Measurements from ENCODE around the gene DERA.
"Not testable (repeated sequence)": the region's sequence is repeated elsewhere in the genome, so short reads cannot be mapped to it uniquely, and the experiment has no call there.

DERA gene

DNA sequence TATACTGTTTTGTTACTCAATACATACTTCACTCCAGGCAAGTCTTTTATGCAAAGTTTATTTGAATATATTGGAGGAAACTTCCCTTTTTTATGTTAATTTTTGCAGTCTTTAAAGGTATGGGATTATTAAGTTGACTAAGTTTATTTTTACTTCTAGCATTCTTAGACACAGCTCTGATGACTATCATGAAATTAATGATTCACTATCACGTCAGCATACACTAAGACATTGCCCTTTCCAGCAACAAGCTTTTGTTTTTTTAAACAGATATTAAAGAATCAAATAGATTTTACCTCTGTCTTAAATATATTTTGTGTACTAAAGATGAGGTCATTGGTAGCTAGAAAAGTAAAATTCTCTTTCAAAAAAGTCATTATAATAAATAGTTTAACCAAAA is 52.1 kb downstream of the DERA start:
- no peak for DNase-seq (ENCODE audit: low read depth in 2 of 3, low spot score in 1 of 3)

DNA sequence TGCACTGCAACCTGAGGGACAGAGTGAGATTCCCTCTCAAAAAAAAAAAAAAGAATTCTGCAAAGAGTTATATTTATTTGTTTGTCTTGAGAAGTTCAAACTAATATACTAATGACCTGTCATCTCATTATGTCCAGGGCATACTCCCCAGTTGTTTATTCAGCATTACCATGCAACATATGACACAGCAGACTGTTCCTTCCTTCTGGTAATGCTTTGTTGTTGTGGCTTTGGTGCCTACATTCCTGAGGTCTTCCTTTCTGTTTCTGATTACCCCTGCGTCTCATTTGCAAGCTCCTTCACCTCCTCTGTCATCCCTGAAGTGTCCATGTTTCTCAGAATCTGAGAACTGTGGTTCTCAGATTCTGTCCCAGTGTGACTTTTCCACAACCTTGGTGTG is 55.3 kb downstream of the DERA start:
- no peak for DNase-seq (ENCODE audit: low read depth in 2 of 3, low spot score in 1 of 3)

DNA sequence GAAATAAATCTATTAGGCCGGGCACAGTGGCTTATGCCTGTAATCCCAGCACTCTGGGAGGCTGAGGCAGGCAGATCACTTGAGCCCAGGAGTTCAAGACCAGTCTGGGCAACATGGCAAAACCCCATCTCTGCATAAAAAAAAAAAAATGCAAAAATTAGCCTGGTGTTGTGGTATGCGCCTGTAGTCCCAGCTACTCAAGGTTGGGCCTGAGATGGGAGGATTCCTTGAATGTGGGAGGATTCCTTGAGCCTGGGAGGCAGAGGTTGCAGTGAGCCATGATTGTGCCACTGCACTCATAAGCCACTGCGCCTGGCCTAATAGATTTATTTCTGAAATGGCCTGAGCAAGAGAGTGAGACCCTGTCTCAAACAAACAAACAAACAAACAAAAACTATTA is 55.9 kb downstream of the DERA start:
- not testable (repeated sequence) for DNase-seq (ENCODE audit: low read depth in 2 of 3, low spot score in 1 of 3)

DNA sequence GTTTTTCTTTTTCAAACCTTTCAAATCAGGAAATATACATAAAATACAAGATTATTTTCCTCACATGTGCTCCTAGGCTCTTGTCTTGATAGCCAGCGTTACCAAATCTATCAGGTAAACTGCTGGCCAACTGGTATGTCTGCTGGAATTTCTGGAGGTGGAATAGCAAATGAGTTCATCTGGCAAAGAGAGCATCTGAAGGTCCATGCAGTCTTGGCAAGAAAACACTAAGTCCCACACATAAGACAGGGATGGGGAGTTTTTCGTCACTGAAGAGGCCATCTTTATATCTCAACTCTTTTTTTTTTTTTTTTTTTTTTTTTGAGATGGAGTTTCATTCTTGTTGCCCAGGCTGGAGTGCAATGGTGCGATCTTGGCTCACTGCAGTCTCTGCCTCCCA is 60.1 kb downstream of the DERA start:
- DNase-seq (ENCODE audit: low read depth in 2 of 3, low spot score in 1 of 3): no peak

DNA sequence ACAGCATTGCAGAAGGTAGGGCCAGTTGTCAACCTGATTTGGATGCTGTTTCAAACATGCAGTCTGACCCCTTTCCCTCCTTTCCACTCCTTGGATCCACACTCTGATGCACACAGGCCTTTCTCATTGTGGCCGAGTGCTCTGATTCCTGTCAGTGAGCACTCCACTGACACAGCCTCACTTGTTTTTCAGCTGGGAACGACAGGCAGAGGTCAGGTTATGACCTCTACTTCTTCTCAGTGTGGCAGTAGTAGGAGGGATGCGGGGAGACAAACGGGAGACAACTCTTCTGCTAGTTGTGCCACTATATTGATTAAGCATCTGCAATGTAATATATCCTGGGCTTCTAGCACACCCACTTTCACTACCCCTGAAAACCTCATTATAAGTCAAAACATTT is 61.8 kb downstream of the DERA start:
- no peak for DNase-seq (ENCODE audit: low read depth in 2 of 3, low spot score in 1 of 3)

DNA sequence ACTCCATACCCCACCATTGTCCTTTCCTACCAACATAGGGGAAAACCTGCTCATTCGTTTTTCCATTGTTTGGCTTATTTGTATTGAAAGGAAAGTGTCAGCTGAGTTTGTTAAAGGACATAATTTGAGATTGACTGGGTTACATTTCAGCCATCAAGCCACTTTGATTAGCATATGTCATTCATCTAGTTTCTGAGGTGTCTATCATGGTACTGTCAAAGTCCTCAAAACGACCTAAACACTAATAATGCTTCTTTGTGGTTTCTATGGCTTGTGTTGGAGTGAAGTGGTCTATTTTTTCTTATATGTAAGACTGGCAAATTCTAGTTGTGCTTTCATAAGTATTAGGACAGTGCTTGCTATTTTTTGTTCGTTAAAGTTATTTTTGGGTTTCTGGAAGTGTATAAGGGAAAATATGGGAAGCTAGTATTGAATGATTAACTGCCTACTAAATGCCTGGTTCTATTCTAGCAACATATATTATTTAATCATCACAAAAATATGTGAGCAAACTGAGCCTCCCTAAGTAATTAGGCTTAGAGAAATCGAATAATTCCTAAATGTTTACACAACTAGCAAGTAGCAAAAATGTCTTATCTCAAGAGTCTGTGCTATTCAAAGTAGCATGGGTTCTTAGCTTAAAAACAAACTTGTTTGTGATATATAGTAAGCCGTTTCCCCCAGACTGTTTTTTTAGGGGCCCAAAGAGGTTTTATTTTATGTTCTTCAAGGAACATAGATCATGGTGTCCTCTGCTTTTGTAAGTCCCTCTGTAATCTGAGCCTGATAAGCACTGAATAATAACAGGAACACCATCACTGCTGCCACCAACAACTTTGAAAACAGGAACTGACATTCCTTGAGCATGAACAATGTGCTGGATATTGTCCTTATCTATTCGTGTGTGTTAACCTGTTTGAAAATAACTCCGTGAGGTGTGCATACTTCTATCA is 67.1 kb downstream of the DERA start:
- DNase-seq (ENCODE audit: low read depth in 2 of 3, low spot score in 1 of 3): no peak

DNA sequence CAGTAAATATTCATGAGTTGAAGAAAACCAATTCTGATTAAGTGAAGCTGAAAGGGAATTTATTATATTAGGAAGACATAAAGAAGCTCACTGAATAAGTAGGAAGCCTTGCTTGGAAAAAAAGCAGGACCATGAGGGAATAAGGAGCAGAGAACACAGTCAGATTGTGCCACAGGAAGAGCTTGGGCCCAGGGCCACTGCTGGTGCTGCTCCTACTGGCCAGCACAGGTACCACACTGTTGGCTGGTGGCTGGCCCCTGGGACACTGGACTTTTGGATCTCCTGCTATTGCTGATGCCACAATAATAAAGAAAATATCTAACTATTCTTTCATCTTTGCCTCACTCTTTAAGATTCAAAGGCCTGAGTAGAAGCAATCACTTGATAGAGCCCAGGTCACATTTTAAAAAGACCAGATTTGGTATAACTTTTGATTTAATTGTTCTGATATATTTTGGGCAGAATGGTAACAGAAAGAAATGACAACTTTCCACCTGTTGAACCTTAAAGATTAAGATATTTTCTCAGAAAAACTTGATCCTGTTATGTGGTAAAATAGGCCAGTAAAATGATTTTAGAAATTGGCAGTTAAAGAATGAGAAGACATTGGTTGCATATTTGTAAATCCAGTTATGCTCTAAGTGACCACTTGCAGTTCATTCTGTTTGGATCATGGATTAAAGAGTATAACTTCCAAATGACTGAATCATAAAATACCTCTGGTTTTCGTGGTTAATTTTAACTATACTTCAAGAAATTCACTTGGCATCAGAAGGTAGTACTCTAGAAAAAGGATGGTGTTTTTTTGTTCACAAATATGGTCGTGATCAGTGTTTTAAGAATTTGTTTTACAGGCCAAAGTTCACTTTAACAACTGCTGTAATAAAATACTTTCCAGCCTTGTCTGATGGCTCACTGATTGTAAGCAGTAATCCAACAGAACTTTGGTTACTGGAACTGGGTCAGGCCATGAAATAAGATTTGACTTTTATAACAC is 68.3 kb downstream of the DERA start:
- peak in 1 of 3 donors; percentile 2 for DNase-seq (ENCODE audit: low read depth in 2 of 3, low spot score in 1 of 3)

DNA sequence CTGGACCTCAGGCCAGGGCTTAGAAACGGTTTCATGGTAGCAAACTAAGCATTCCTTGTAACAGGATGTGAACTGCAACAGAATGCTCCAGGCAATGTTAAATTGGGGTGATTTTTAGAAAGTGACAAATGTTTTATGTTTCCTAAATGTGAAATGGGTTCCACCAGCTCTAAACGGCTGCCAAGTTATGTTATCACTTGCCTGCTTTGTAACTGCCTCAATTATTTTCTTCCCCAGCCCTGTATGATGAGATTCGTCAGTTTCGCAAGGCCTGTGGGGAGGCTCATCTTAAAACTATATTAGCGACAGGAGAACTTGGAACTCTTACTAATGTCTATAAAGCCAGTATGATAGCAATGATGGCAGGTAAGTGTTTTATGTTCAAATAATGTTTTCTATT is 70.9 kb downstream of the DERA start:
- DNase-seq (ENCODE audit: low read depth in 2 of 3, low spot score in 1 of 3): no peak

DNA sequence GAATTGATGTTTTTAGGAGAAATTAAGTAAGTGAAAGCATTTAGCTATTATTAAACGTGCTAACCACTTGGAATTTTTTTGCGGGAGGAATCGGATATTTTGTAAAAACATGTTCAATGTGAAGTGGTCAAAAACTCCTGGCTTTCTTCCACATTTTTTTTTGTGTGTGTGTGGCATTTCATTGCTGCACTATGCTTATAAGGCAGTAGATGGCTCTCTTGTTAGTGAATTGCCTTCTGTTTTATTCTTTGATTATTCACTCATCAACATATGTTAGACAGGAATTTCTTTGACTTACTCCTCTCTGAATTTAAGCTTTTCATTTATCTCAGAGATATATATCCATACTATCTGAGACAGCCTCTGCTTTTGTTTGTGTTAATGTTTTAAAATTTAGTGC is 71.3 kb downstream of the DERA start:
- DNase-seq (ENCODE audit: low read depth in 2 of 3, low spot score in 1 of 3): no peak

DNA sequence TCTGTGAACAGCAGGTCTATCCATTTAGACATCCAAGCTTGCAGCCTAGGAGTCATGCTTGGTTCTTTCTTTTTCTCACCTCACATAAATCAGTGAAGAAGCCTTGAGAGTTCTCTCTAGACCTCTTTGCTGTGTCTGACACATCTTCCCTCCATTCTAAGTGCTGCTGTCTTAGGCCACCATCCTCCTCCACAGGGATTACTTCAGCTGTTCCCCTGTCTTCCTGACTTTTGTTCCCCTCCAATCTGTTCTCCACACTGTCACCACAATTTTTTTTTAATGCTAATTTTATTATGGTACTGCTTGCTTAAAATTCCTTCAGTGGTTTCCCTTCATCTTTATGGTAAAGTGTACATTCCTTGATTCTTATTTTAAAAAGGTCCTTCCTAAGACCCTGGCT is 71.8 kb downstream of the DERA start:
- no peak for DNase-seq (ENCODE audit: low read depth in 2 of 3, low spot score in 1 of 3)

DNA sequence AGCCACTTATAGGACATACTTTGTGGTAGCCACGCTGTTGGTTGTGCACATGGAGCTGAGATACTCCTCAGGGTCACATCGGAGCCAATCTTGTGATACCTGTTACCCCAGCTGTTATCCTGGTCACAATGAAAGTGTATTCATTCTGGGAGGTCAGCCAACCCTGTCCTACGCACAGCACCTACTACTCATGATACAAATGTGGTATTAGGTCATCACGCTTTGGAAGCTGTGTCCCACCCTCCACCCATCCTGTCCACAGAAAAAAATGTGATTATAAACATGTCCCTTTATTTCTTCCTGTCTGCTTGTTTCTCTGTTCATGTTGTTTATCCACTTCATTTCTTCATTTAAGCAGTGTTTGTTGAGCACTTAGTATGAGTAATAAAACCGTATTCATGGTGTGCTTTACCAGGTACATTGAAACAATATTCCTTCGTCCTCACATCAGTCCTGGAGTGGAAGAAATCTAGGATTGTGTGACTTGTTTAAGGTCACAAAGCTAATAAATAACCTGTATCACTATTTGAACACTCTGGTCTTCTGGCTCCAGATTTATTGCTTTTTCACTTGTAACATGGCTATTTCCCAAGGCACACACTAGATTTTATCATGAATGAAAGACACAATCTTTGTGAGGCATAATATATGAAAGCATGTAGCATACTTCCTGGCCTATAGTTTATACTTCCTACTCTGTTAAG is 73.1 kb downstream of the DERA start:
- no peak for DNase-seq (ENCODE audit: low read depth in 2 of 3, low spot score in 1 of 3)

DNA sequence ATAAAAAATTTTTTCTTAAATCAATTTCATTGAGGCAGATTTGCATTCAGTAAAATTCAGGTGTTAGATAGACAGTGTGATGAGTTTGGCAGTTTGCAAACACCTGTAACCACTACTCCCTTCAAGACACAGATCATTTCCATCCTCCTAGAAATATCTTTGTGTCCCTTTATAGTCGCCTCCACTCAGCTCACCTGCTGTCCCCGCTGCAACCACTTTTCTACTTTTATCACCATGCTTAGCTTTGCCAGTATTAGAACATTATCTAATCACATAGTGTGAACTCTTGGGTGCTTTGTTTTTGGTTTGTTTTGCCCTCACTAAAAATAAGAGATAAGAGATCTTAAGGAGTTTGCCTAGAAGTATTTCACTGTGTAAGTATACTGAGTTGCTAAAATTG is 73.8 kb downstream of the DERA start:
- DNase-seq (ENCODE audit: low read depth in 2 of 3, low spot score in 1 of 3): no peak

DNA sequence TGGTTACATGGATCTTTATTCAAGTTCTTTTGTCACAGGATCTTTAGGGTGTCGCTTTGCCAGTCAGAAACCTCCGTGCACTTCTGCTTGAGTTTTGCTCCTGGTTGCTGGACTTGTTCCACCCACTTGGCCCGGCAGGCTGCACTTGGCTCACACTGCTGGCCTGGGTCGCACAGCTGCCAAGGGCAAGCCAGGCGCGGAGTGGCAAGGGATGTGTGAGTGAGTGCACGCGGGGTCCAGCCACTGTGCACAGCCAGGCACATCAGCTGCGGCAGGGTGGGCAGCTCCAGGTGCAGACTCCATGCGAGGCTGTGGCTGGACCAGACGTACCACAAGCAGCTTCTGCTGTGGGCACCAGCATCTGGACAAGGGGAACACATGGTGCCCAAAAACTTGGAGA is 76.6 kb downstream of the DERA start:
- no peak for DNase-seq (ENCODE audit: low read depth in 2 of 3, low spot score in 1 of 3)

DNA sequence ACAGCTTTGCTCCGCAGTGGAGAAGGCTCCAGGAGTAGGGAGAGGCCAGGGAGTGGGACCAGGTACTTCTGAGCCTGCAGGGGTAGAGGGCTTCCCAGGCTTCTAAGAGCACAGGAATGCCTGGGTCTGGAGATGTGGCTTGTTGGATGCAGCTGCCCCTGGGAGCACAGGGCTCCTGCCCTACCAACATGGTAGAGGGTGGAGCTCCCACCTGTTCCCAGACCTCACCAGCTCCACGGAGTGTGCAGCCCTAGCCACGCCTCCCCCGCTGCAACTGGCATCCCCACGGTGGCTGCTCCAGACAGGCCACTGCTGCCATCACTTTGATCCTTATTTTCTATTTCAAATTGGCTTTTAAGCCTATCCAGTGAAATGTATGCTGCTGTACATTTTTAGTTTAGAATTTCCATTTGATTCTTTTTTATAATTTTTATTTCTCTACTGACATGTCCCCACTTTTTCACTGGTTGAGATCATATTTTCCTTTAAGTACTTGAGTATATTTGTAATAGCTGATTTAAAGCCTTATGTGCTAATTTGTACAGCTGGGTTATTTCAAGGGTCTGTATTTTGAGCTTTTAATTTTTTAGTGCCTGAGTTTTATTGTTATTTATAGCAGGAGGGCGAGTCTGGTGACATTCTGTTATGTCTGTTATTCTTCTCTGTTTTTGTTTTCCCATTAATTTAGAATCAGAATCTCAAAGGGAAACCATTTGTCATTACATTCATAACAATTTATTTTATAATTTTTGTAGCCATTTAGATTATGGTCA is 78.0 kb downstream of the DERA start:
- no peak for DNase-seq (ENCODE audit: low read depth in 2 of 3, low spot score in 1 of 3)

DNA sequence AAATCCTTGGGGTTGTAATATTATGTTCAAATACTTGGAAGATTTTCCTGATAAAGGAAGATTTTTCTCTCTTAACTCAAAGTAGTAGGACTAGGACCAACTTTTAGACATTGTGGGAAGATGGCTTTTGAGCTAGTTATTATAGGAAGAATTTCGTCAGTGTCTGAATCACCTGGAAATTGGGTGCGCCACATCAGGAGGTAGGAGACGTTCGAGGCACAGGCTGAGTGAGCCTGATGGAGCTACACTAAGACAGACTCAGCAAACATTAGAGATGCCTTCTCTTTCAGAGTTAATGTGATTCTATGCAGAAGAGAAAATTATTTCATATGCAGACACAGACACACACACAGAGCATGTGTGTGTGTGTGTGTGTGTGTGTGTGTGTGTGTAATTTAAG is 84.7 kb downstream of the DERA start:
- no peak for DNase-seq (ENCODE audit: low read depth in 2 of 3, low spot score in 1 of 3)

DNA sequence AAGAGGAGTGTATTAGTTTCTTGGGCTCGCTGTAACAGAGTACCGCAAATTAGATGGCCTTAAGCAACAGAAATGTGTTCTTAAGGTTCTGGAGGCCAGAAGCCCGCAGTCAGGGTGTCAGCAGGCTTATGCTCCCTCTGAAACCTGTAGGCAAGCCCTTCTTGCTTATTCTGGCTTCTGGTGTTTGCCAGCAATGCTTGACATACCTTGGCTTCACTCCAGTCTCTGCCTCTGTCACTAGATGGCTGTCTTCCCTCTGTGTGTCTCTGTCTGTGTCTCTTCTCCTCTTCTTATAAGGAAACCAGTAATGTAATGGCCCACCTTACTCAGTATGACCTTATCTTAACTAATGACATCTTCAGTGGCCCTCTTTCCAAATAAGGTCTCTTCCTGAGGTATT is 85.1 kb downstream of the DERA start:
- no peak for DNase-seq (ENCODE audit: low read depth in 2 of 3, low spot score in 1 of 3)

DNA sequence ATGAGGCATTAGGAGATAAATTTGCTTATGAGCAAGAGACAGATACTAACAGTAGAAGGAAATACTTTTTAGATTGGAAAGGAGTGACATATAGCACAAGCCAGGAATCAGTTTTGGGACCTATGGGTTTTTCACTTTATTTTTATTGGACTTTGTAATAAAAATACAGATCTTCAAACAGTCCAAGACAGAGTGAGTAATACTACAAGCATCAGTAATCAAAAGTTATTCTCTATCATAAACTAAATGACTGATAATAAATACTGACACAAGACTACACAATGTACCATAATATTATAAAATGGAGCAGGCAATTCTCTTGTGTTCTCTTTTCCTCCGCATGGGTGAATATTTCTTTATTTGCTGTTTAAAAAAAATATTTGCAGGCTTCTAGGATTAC is 85.8 kb downstream of the DERA start:
- DNase-seq (ENCODE audit: low read depth in 2 of 3, low spot score in 1 of 3): no peak

DNA sequence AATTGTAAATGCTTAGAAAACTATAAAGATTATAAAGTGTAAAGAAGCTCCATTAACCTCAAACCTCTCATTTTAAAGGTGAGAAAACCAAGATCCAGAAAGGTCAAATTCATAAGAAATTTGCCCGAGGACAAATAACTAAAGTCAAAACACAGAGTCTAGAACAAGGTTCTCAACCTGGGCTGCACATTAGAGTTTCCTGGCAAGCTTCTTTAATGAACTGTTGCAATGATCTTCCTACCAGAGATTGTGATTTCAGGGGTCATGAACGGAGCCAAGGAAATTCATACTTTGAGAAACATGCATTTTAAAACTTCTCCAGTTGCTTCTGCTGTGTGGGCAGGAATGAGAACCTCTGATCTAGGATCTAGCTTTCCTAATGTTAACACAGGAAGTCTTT is 86.8 kb downstream of the DERA start:
- DNase-seq (ENCODE audit: low read depth in 2 of 3, low spot score in 1 of 3): no peak

DNA sequence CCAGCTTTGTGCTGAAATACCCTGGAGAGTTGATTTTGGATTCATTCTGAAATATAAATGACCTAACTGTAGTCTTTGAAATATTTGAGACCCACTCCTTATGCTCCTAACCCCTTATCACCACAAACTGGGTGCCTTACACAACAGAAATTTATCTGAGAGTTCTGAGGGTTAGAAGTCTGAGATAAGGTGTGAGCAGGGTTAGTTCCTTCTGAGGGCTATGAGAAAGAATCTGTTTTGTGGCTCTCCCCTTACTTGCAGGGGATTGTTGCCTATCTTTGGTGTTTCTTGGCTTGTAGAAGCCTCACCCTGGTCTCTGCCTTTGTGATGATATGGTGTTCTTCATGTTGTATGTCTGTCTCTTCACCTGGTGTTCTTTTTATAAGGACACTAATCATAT is 91.7 kb downstream of the DERA start:
- DNase-seq (ENCODE audit: low read depth in 2 of 3, low spot score in 1 of 3): no peak

DNA sequence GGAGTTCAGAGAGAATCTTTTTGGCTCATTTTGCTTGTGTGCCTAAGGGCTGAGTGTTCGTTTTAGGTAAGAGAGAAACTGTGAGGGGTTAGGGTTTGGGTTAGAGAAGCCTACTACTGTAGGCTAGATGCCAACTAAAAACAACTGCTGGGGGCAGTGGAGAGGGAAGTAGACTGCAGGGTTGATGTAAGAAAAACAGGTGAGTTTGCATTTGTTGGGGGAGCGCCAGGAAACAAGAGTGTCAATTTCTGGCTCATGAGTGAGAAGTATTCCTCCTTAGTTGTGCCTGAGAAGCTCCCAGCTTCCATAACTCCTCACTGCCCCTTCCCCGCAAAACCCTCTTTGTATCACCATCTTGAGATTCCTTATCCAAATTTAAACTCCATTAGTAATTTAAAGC is 92.3 kb downstream of the DERA start:
- no peak for DNase-seq (ENCODE audit: low read depth in 2 of 3, low spot score in 1 of 3)

DNA sequence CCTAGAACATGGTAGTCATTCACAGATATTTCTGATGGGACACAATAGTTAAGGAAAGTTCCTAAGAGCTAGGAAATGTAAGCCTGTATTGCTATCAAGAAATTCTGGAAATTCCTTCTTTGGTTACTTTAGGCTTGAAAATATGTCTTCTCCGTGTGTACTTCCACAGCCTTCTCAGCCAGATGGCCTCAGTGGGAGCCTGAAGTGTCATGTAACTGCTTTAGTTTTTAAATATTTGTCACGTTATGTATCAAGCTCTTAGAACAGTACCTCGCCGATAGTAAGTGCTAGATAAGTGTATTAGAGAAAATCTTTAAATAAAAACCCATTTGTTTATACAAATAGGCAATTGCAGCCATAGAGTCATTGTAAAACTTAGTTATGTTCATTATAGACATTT is 95.6 kb downstream of the DERA start:
- DNase-seq (ENCODE audit: low read depth in 2 of 3, low spot score in 1 of 3): no peak
